ENCODE results near the gene GJA9.
"Not testable (repeated sequence)": the region's sequence is repeated elsewhere in the genome, so short reads cannot be mapped to it uniquely, and the experiment has no call there.

The GJA9 gene

GRCh38 chr1:38873027-38873969, 8.1 kb downstream of the GJA9 start, which contains the start of gene MYCBP:
Gene MYCBP (minus strand): TSS chr1:38873348. CDS start chr1:38873305, 43 bp downstream.
- DNase-seq (ENCODE audit: low spot score), result peak; percentile 96

DNA sequence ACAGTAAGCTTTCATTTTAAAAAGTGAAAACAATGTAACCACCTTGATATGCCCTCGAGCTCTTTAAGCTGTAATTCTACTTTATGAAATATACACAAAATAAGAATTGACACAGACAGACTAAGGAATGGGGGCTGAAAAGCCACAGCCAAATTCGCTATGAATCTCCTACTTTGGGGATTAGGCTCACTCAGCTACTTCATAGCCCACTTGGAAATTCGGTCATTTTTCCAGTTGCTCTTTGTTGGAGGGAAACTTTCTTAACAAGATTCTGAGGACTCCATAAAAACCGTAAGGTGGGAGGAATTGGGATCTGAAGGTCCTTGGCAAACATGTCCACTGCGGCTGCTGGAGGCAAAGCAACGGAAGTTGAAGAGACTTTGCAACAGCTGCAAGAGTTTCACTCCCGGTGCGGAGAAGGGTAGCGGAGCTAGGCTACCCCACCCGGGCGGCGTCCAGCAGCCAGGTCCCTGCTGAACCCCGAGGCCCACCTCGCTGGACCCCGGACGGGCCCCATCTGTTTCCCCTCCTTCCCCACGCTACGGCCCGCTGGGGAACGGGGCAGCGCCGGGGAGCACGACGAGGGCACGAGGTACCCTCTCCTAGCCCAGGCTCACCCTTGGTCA, 8.9 kb downstream of the GJA9 start:
- DNase-seq (ENCODE audit: low spot score), result no peak

- no peak for DNase-seq (ENCODE audit: low spot score)
These were observed 10.4 kb downstream of the GJA9 start for GRCh38 chr1:38870996-38871395.

- DNase-seq (ENCODE audit: low spot score), result no peak
These were observed 14.2 kb downstream of the GJA9 start for GRCh38 chr1:38867208-38867607.

GRCh38 chr1:38865112-38865715, 16.2 kb downstream of the GJA9 start:
- no peak for DNase-seq (ENCODE audit: low spot score)

DNA sequence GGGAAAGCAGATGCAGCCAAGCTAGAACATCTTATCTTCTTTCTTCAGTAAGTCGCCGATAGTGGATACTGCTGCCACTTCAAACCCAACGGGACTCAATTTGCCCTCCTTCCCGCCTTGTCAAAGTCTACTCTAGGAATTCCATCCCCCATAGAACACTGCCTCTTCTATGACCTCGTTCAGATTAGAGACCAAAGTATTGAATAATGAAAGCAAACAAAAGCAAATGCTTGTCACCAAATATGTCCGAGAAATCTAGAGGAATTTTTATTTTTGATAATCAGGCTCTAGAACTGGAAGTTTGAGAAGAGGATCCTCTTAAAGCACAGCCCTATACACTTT, 21.0 kb downstream of the GJA9 start:
- DNase-seq (ENCODE audit: low spot score), result no peak

DNA sequence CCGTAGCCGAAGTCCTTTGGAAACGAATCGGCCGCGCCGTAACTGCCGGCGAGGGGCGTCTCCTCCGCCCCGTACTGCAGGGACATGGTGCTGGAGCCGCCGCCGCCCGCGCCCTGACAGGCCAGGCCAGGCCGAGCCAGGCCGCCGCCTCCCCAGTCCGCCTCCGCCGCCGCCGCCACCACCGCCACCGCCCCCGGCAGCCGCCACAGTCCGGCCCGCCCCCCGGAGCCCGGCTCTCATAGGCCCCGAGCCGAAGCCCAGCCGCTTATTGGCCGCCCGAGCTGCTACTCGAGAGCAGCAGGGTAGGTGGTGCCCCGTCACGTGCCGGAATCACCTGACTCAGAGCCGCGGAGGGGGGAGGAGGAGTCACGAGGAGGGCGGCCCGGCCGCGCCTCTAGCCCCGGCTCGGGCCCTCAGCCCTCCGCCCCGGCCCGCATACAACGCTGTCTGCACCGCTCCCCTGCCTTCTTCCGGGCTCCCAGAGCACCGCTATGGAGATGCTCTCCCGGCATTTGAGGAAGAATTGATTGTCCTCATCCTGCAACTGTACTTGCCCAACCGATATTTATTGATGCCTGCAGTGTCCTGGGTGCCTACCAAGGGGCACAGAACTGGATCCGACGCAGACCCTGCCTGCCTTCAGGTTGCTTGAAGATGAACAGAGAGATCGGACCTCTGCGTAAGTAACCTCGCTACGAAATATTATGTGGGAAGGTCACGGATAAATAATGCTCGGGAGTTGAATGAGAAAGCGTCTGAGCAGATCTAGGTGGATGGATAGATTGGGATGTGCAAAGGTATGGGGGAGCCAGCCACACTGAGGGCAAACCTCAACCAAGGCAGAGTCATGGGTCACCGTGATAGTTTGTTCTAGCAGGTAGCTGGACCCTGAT, 21.6 kb downstream of the GJA9 start, which contains the start of gene RRAGC:
Gene RRAGC (minus strand): TSS at position 212 of the 893 bp plus-strand sequence. CDS start 126 bp downstream, at position 86.
- DNase-seq (ENCODE audit: low spot score), result peak; percentile 98

DNA sequence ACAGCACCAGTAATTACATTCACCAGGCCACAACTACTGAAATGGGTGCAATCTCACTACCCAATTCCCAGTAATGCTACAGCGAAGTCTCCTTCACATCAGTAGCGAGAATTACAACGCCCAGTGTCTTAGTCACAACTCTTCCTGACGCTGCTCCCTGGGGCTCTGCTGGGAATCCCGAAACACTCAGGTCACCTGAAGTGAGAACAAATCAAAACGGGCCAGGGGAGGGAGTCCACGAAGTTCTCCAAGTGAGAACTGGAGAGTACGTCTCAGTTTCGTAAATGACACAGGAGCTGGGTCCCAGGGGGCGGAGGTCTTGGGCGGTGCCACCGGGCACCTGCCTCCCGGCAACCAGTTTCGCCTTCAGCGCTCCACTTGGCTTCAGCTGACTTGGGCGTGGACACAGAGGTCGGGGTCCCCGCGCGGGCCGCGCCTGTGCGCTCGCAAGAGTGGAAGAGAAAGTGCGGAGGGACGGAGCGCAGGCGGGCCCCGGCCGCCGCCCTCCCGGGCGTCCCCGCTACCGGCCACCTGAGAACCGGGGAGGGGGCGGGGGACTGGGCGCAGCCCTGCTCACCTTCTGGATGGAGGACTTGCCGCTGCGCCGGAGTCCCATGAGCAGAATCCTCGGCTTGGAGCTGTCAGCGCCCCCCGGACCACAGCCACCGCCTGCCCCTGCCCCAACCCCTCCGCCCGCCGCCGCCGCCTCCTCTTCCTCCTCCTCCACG, 22.4 kb downstream of the GJA9 start:
- DNase-seq (ENCODE audit: low spot score), result no peak

GRCh38 chr1:38852780-38853179, 28.6 kb downstream of the GJA9 start:
- DNase-seq (ENCODE audit: low spot score), result no peak

GRCh38 chr1:38848071-38848470, 33.3 kb downstream of the GJA9 start:
- no peak for DNase-seq (ENCODE audit: low spot score)

- DNase-seq (ENCODE audit: low spot score), result no peak
These were observed 35.2 kb downstream of the GJA9 start for GRCh38 chr1:38846210-38846609.

- not testable (repeated sequence) for DNase-seq (ENCODE audit: low spot score)
These were observed 36.3 kb downstream of the GJA9 start for GRCh38 chr1:38845088-38845487.

DNA sequence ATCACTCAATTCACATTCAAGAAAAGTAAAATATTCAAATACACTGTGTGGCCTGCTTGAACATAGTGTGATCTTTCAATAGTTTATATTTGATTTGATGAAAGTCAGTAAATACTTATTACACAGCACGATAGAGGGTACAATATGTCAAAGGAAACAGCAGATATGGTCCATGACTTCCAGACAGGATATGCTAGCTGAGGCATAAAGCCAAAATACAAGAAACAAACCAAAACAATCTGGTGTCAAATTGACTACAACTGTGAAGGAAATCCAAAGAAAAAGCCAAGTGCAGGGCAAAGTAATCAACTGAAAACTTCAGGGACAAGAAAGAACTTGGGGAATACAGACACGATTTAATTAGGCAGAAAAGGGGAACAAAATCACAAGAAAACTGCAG, 41.1 kb downstream of the GJA9 start:
- DNase-seq (ENCODE audit: low spot score), result no peak

DNA sequence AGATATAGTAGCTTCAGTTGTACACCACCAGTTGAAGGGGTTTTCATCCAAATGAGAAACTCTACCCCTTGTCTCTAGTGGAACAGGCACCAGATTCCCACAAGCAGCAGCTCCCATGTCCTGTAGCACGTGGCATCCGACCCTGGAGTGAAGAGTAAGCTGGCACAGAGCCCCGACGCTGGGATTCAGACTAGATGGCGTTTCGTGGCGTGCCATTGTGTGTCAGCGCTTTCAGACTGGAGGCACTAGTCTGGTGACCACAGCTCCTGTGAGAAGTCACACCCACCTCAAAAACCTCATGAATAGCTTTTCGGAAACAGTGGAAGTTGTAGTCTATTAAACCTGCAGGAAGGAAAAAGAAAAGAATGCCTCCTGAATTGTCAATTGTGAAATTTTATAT, 42.0 kb downstream of the GJA9 start:
- no peak for DNase-seq (ENCODE audit: low spot score)

DNA sequence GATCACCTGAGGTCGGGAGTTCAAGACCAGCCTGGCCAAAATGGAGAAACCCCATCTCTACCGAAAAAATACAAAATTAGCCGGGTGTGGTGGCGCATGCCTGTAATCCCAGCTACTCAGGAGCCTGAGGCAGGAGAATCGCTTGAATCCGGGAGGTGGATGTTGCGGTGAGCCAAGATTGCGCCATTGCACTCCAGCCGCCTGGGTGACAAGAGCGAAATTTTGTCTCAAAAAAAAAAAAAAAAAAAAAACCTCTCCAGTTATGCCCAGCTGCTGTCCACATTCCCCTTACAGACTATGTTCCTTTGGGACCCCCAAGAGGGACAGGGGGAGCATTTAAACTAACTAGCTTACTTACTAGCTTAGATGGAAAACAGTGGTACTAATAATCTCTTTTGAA, 45.1 kb downstream of the GJA9 start:
- DNase-seq (ENCODE audit: low spot score), result not testable (repeated sequence)

DNA sequence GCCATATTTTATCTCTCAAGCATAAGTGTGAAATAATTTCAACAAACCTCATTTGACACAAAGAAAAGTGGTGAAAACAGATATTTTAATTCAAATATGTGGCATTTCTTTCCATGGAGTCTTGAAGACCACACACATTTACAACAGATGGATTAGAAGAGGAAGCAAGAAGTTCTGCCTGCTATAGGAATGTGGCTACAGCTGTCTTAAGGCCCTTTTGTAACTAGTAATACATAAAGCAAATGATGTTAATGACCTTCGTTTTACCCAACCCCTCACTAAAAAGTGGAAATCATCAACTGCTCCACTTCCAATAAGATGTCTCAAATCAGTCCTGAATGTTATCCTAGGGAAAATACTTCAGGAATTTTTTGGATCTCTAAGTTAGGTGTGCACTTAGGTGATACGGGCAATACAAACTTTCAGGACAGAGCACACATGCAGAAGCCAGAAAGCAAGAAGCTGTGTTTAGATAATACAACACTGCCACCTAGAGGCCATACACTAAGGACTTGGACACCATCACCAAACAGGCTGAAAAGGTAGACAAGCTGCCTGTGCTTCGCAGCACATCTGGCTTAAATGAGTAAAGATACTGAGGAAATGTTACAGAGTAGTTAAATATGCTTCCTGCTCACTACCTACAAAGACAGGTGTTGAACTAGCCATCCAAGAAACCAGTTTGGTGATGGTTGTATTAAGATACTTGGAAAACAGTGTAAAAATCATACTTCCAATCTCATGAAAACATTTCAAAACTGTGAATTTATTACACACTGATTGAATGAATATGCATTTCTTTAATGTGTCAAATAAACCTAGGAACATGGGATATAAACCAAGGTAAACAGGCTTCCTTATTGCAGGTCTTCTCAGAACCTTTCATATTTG, 46.2 kb downstream of the GJA9 start:
- peak; percentile 78 for DNase-seq (ENCODE audit: low spot score)

DNA sequence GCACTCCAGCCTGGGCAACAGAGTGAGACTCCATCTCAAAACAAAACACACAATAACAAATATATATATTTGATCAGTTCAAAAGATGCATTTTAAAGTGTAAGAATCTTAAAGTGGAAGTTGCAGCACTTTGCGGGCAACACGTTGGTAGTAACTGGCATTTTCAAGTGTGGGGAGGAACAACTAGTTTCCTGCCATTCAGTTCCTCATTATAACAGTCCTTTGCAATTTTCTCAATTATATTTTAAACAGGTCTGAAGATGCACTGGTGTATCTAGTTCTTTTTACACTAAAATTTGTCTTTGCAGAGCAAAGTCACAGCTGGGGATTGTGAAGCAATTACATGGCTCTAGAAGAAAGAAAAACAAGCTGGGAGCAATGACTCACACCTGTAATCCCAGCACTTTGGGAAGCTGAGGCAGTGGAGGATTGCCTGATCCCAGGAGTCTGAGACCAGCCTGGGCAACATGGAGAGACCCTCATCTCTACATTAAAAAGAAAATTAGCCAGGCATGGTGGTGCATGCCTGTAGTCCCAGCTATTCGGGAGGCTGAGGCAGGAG, 47.1 kb downstream of the GJA9 start:
- no peak for DNase-seq (ENCODE audit: low spot score)

- DNase-seq (ENCODE audit: low spot score), result peak; percentile 45
These were observed 48.2 kb downstream of the GJA9 start for GRCh38 chr1:38833146-38833545.

- no peak for DNase-seq (ENCODE audit: low spot score)
These were observed 49.0 kb downstream of the GJA9 start for GRCh38 chr1:38832370-38832734.

Data from globus pallidus (tissue), 1 donor.